IPS-20b (cell line): ENCODE data around the gene PDLIM1.

Experiments used
- H3K27ac ChIP-seq: one replicate; pipeline ENCODE4 v1.5.1; 2013; ENCODE audit warnings: low read length
- H3K27me3 ChIP-seq: 2 replicates; pipeline ENCODE4 v1.6.1; 2013; ENCODE audit warnings: mild to moderate bottlenecking, low read length, inconsistent platforms; ENCODE audit not compliant: insufficient read depth
- H3K36me3 ChIP-seq: 2 replicates; pipeline ENCODE4 v1.6.1; 2013; ENCODE audit warnings: low read depth, mild to moderate bottlenecking, inconsistent platforms, low read length, moderate library complexity; ENCODE audit not compliant: insufficient read depth
- H3K4me1 ChIP-seq: 2 replicates; pipeline ENCODE4 v1.6.1; 2013; ENCODE audit warnings: mild to moderate bottlenecking, control low read depth, inconsistent platforms, low read length, moderate library complexity; ENCODE audit not compliant: insufficient read depth
- H3K4me3 ChIP-seq: 2 replicates; pipeline ENCODE4 v1.5.1; 2013; ENCODE audit warnings: mild to moderate bottlenecking, low read length, inconsistent platforms
- H3K9ac ChIP-seq: 2 replicates; pipeline ENCODE4 v1.6.1; 2013; ENCODE audit warnings: low read depth, mild to moderate bottlenecking, inconsistent platforms, low read length, moderate library complexity
- H3K9me3 ChIP-seq: 2 replicates; pipeline ENCODE4 v1.6.1; 2013; ENCODE audit warnings: mild to moderate bottlenecking, low read depth, low read length, inconsistent platforms; ENCODE audit not compliant: insufficient read depth

PDLIM1 gene

GRCh38 chr10:95284807-95285206 lies 6.0 kb downstream of the PDLIM1 start:
- peaks cover 45% of the 10 kb centered on the region for H3K4me1 ChIP-seq
- no peak overlapping the region for H3K4me3 ChIP-seq

GRCh38 chr10:95282107-95282506 lies 8.7 kb downstream of the PDLIM1 start:
- Histone ChIP-seq H3K27me3 (no peaks in the 10 kb centered on the region), H3K4me1 (peaks cover 40% of the 10 kb centered on the region), H3K9ac (no peak overlapping the region), H3K4me3 (no peak overlapping the region), H3K9me3 (no peaks in the 10 kb centered on the region), H3K36me3 (peaks cover 4% of the 10 kb centered on the region; the same call in 1 of the 2 replicates), H3K27ac (no peak overlapping the region)

More at GRCh38 chr10:95284807-95285206, 6.0 kb downstream of the PDLIM1 start:
- Histone ChIP-seq H3K27me3 (peaks cover 2% of the 10 kb centered on the region; the same call in 1 of the 2 replicates), H3K27ac (no peak overlapping the region), H3K9ac (no peak overlapping the region), H3K36me3 (peaks cover 4% of the 10 kb centered on the region; the same call in 1 of the 2 replicates), H3K9me3 (no peaks in the 10 kb centered on the region)

- Histone ChIP-seq H3K27ac (no peak overlapping the region), H3K27me3 (no peaks in the 10 kb centered on the region), H3K9ac (no peak overlapping the region), H3K4me3 (no peak overlapping the region), H3K36me3 (peaks cover 4% of the 10 kb centered on the region; the same call in 1 of the 2 replicates), H3K4me1 (peaks cover 32% of the 10 kb centered on the region), H3K9me3 (no peaks in the 10 kb centered on the region)
These were observed 9.6 kb downstream of the PDLIM1 start for GRCh38 chr10:95281206-95281605.

- Histone ChIP-seq H3K4me1 (peaks cover 32% of the 10 kb centered on the region), H3K27me3 (no peaks in the 10 kb centered on the region), H3K9ac (no peak overlapping the region), H3K4me3 (no peak overlapping the region), H3K9me3 (no peaks in the 10 kb centered on the region), H3K27ac (no peak overlapping the region), H3K36me3 (peaks cover 4% of the 10 kb centered on the region; the same call in 1 of the 2 replicates)
These were observed 10.2 kb downstream of the PDLIM1 start for GRCh38 chr10:95280637-95281036.

- H3K36me3 ChIP-seq, result no peaks in the 10 kb centered on the region
- no peak overlapping the region for H3K9ac ChIP-seq
- peaks cover 32% of the 10 kb centered on the region for H3K4me1 ChIP-seq
- H3K27me3 ChIP-seq, result no peaks in the 10 kb centered on the region
- no peak overlapping the region for H3K4me3 ChIP-seq
- no peak overlapping the region for H3K27ac ChIP-seq
- H3K9me3 ChIP-seq, result no peaks in the 10 kb centered on the region
These were observed 11.6 kb downstream of the PDLIM1 start for GRCh38 chr10:95279042-95279820.

GRCh38 chr10:95278061-95278988 lies 12.5 kb downstream of the PDLIM1 start:
- Histone ChIP-seq H3K9ac (no peak overlapping the region), H3K36me3 (no peaks in the 10 kb centered on the region)

GRCh38 chr10:95277614-95278013 lies 13.2 kb downstream of the PDLIM1 start:
- H3K27ac ChIP-seq, result no peak overlapping the region
- H3K4me3 ChIP-seq, result no peak overlapping the region
- no peak overlapping the region for H3K9ac ChIP-seq
- no peaks in the 10 kb centered on the region for H3K9me3 ChIP-seq
- no peaks in the 10 kb centered on the region for H3K27me3 ChIP-seq
- peaks cover 34% of the 10 kb centered on the region for H3K4me1 ChIP-seq
- no peaks in the 10 kb centered on the region for H3K36me3 ChIP-seq

More at GRCh38 chr10:95278061-95278988, 12.5 kb downstream of the PDLIM1 start:
- no peak overlapping the region for H3K27ac ChIP-seq
- no peak overlapping the region for H3K4me3 ChIP-seq
- peaks cover 34% of the 10 kb centered on the region for H3K4me1 ChIP-seq
- H3K27me3 ChIP-seq, result no peaks in the 10 kb centered on the region
- no peaks in the 10 kb centered on the region for H3K9me3 ChIP-seq

- no peaks in the 10 kb centered on the region for H3K9me3 ChIP-seq
- no peak overlapping the region for H3K9ac ChIP-seq
- no peak overlapping the region for H3K27ac ChIP-seq
- H3K36me3 ChIP-seq, result no peaks in the 10 kb centered on the region
- H3K27me3 ChIP-seq, result no peaks in the 10 kb centered on the region
- H3K4me1 ChIP-seq, result peaks cover 32% of the 10 kb centered on the region
- H3K4me3 ChIP-seq, result no peak overlapping the region
These were observed 13.6 kb downstream of the PDLIM1 start for GRCh38 chr10:95277201-95277570.

- no peaks in the 10 kb centered on the region for H3K27me3 ChIP-seq
- no peak overlapping the region for H3K4me3 ChIP-seq
- H3K36me3 ChIP-seq, result peaks cover under 1% of the 10 kb centered on the region; the same call in 1 of the 2 replicates
- H3K4me1 ChIP-seq, result peaks cover 27% of the 10 kb centered on the region
- no peak overlapping the region for H3K27ac ChIP-seq
- H3K9me3 ChIP-seq, result no peaks in the 10 kb centered on the region
- H3K9ac ChIP-seq, result no peak overlapping the region
These were observed 14.2 kb downstream of the PDLIM1 start for GRCh38 chr10:95276367-95277200.

- H3K27me3 ChIP-seq, result no peaks in the 10 kb centered on the region
- H3K4me1 ChIP-seq, result peaks cover 22% of the 10 kb centered on the region
- no peaks in the 10 kb centered on the region for H3K9me3 ChIP-seq
- H3K9ac ChIP-seq, result no peak overlapping the region
- no peak overlapping the region for H3K27ac ChIP-seq
- H3K36me3 ChIP-seq, result peaks cover 4% of the 10 kb centered on the region; the same call in 1 of the 2 replicates
- H3K4me3 ChIP-seq, result no peak overlapping the region
These were observed 15.0 kb downstream of the PDLIM1 start for GRCh38 chr10:95275726-95276366.
